Stomach (tissue), 9 donors: ENCODE data around the gene MKRN2OS. TPM values are rescaled to one million over a fixed set of nuclear protein-coding genes. Genes with fewer than 3 reads are reported as not detected.
A peak's percentile ranks its signal among the peaks of the same experiment; 100 is the strongest.

Experiments used
- DNase-seq, 2 donors: peaks; one replicate each; pipeline versions ENCODE4 v3.0.0 to v3.0.0-alpha.2; 2013 to 2019
- H3K27ac ChIP-seq, 5 donors: fragments of 200-600 bp in 4 of 5; sonication (generic) in 4 of 5; one replicate each; pipeline ENCODE4 v1.5.1; 2013 to 2019; ENCODE audit warnings: mild to moderate bottlenecking in 1 of 5, moderate library complexity in 1 of 5
- H3K27me3 ChIP-seq, 3 donors: fragments of 200-600 bp; sonication (generic); one replicate each; pipeline ENCODE4 v1.5.1; 2017 to 2019; ENCODE audit warnings: mixed run types in 1 of 3
- H3K36me3 ChIP-seq, 4 donors: fragments of 200-600 bp; sonication (generic); 1 replicate in 3 of 4; 2 replicates in 1 of 4; pipeline ENCODE4 v1.5.1; 2016 to 2019
- H3K4me1 ChIP-seq, 4 donors: fragments of 200-600 bp; sonication (generic); one replicate each; pipeline ENCODE4 v1.5.1; 2016 to 2019
- H3K4me3 ChIP-seq, 4 donors: fragments of 200-600 bp; sonication (generic) in 3 of 4; one replicate each; pipeline ENCODE4 v1.5.1; 2016 to 2019; ENCODE audit warnings: mild to moderate bottlenecking in 1 of 4
- H3K9me3 ChIP-seq, 4 donors: fragments of 200-600 bp; sonication (generic); one replicate each; pipeline ENCODE4 v1.5.1; 2016 to 2019
- EP300 ChIP-seq: sonication (generic); formaldehyde crosslinking; IDR thresholded peaks from one replicate; pipeline ENCODE4 v1.6.1; 2017; ENCODE audit warnings: antibody characterized with exemption
- POLR2A ChIP-seq, 4 donors: fragments of 450-650 bp; IDR thresholded peaks; one replicate each; pipeline ENCODE4 v1.6.1; 2016; ENCODE audit warnings: antibody characterized with exemption in 4 of 4, control low read depth in 2 of 4, mild to moderate bottlenecking in 1 of 4, moderate library complexity in 1 of 4
- POLR2AphosphoS5 ChIP-seq, 3 donors: sonication (generic); formaldehyde crosslinking; IDR thresholded peaks; one replicate each; pipeline ENCODE4 v1.6.1; 2016; ENCODE audit warnings: antibody characterized with exemption in 3 of 3
- WGBS, 5 donors: extraction: QIAGEN DNeasy Blood & Tissue Kit in 3 of 5; methylation state at CpG; one replicate each; pipeline versions ENCODE4 v1.1.5 to v1.1.7; 2013 to 2018; 5-methylcytosine and 5-hydroxymethylcytosine counted together
- intact Hi-C: fragments of 100-400 bp; cut with DNase I; formaldehyde crosslinking; loops from one replicate; pipeline ENCODE4 v1.15.1; 2023; ENCODE audit warnings: low total_unique reads
- polyA plus RNA-seq, 3 donors: library from polyadenylated mRNA; stranded (reverse); fragments of 200-250 nt; gene quantifications; one replicate each; pipeline ENCODE4 v1.2.3, GENCODE V29; 2013
- total RNA-seq, 5 donors: library from RNA; depleted of rRNA; stranded (reverse); fragments of >200 nt; gene quantifications; one replicate each; pipeline versions ENCODE4 v1.1.0 to v1.2.3, GENCODE V29; 2014 to 2016
- TF ChIP-seq, protein P1 (sequence below), 7 experiments: fragments of 450-650 bp in 4 of 7; fragments of 200-600 bp in 3 of 7; sonication (generic) in 3 of 7; IDR thresholded peaks; one replicate each; pipeline ENCODE4 v1.5.1; 2016 to 2019; ENCODE audit warnings: antibody characterized with exemption in 7 of 7, control low read depth in 2 of 7, mild to moderate bottlenecking in 1 of 7
- donor health status: healthy with polysubstance abuse.
- donor health status: Bipolar disorder and iron deficiency.
- donor health status: healthy.

MKRN2OS gene
- total and polyA plus RNA-seq, 8 donors, result 3.1 to 11.0 (median 4.3) TPM; not detected in 4

GRCh38 chr3:12513694-12514446 is 31.4 kb downstream of the MKRN2OS start:
- WGBS, 5 donors, result 77 to 84% (median 79%) methylated on average over 5 of the region's 5 CpGs
- Histone ChIP-seq H3K27ac (no peak overlapping the region), H3K27me3 (no peaks in the 10 kb centered on the region), H3K9me3 (no peaks in the 10 kb centered on the region), H3K36me3 (peaks cover 0 to 35% (median 25%) of the 10 kb centered on the region in 4 donors), H3K4me3 (no peak overlapping the region), H3K4me1 (peaks cover 6 to 45% (median 17%) of the 10 kb centered on the region in 4 donors)
- DNase-seq, result no peak
- TF ChIP-seq, protein P1, sequence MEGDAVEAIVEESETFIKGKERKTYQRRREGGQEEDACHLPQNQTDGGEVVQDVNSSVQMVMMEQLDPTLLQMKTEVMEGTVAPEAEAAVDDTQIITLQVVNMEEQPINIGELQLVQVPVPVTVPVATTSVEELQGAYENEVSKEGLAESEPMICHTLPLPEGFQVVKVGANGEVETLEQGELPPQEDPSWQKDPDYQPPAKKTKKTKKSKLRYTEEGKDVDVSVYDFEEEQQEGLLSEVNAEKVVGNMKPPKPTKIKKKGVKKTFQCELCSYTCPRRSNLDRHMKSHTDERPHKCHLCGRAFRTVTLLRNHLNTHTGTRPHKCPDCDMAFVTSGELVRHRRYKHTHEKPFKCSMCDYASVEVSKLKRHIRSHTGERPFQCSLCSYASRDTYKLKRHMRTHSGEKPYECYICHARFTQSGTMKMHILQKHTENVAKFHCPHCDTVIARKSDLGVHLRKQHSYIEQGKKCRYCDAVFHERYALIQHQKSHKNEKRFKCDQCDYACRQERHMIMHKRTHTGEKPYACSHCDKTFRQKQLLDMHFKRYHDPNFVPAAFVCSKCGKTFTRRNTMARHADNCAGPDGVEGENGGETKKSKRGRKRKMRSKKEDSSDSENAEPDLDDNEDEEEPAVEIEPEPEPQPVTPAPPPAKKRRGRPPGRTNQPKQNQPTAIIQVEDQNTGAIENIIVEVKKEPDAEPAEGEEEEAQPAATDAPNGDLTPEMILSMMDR (IDR thresholded peaks at IDR 0.05), result no peak
- no peak for TF ChIP-seq POLR2A (IDR thresholded peaks at IDR 0.05)
- no peak for TF ChIP-seq POLR2AphosphoS5 (IDR thresholded peaks at IDR 0.05)
- no peak for TF ChIP-seq EP300
- intact Hi-C loops, result no loop called here

- TF ChIP-seq POLR2A (IDR thresholded peaks at IDR 0.05) (no peak), POLR2AphosphoS5 (IDR thresholded peaks at IDR 0.05) (no peak), EP300 (no peak)
- TF ChIP-seq, protein P1 (IDR thresholded peaks at IDR 0.05), result no peak
- 92 to 97% (median 96%) methylated on average over 4 of the region's 4 CpGs for WGBS, 5 donors
- intact Hi-C loops, result no loop called here
- H3K9me3 ChIP-seq, result no peaks in the 10 kb centered on the region
- H3K4me1 ChIP-seq, result peaks cover 2 to 48% (median 12%) of the 10 kb centered on the region in 4 donors
- no peak for DNase-seq
- no peak overlapping the region for H3K4me3 ChIP-seq
- H3K27ac ChIP-seq, result no peak overlapping the region
- H3K27me3 ChIP-seq, result no peaks in the 10 kb centered on the region
- peaks cover 0 to 44% (median 29%) of the 10 kb centered on the region in 4 donors for H3K36me3 ChIP-seq
Measured at GRCh38 chr3:12512534-12513118, 32.7 kb downstream of the MKRN2OS start.

- H3K9me3 ChIP-seq, result no peaks in the 10 kb centered on the region
- H3K4me3 ChIP-seq, result no peak overlapping the region
- no peak for TF ChIP-seq POLR2A (IDR thresholded peaks at IDR 0.05)
- TF ChIP-seq POLR2AphosphoS5 (IDR thresholded peaks at IDR 0.05), result no peak
- no peak for TF ChIP-seq EP300
- TF ChIP-seq, protein P1 (IDR thresholded peaks at IDR 0.05), result no peak
- H3K27me3 ChIP-seq, result no peaks in the 10 kb centered on the region
- 67 to 76% (median 70%) methylated on average over 3 of the region's 3 CpGs for WGBS, 5 donors
- H3K4me1 ChIP-seq, result peaks cover 0 to 36% (median 6%) of the 10 kb centered on the region in 4 donors
- DNase-seq, result no peak
- intact Hi-C loops, result no loop called here
- H3K36me3 ChIP-seq, result peaks cover 3 to 67% (median 49%) of the 10 kb centered on the region in 4 donors
- H3K27ac ChIP-seq, result peak overlapping the region in 3 of 5 donors; percentile 36 to 81 (median 64)
Measured at GRCh38 chr3:12509466-12509865, 35.8 kb downstream of the MKRN2OS start.

DNA sequence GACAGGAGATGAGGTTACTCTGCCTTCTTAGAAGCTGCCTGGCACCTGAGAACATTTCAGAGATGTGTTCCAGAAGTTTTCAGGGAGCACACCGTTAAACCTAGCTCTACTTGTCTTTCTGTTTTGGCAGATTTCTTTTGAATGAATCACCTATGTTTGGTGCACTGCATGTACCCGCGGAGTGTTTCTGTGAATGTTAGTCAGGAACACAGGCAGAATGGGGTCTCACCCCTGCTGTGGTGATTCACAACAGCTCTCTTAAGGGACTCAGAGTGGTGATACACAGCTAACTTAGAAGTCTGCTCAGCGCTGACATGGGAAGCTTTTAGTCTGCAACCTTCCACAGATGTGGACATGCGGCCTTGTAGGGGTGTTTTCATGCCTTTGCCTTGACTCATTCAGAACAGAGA is 37.0 kb downstream of the MKRN2OS start:
- H3K36me3 ChIP-seq, result peaks cover 12 to 73% (median 60%) of the 10 kb centered on the region in 4 donors
- DNase-seq, result no peak
- 57 to 75% (median 70%) methylated on average over 5 of the region's 5 CpGs for WGBS, 5 donors
- no peaks in the 10 kb centered on the region for H3K9me3 ChIP-seq
- H3K27ac ChIP-seq, result peak overlapping the region in 4 of 5 donors; percentile 50 to 82 (median 78)
- intact Hi-C loops, result no loop called here
- H3K4me3 ChIP-seq, result no peak overlapping the region
- peaks cover 0 to 29% (median 6%) of the 10 kb centered on the region in 4 donors for H3K4me1 ChIP-seq
- no peaks in the 10 kb centered on the region for H3K27me3 ChIP-seq
- no peak for TF ChIP-seq POLR2A (IDR thresholded peaks at IDR 0.05)
- TF ChIP-seq, protein P1 (IDR thresholded peaks at IDR 0.05), result no peak
- TF ChIP-seq EP300, result no peak
- TF ChIP-seq POLR2AphosphoS5 (IDR thresholded peaks at IDR 0.05), result peak in 2 of 3 donors; percentile 50 to 61
